GM18498 (cell line): ENCODE measurements around the gene TTYH3.
"Not testable (repeated sequence)": the region's sequence is repeated elsewhere in the genome, so short reads cannot be mapped to it uniquely, and the experiment has no call there.

Experiments
- ATAC-seq: cut with Tn5 transposase; IDR thresholded peaks from one replicate; pipeline ENCODE4 v1.9.1; 2021; ENCODE audit warnings: mild to moderate bottlenecking, moderate library complexity; ENCODE audit not compliant: unreplicated experiment

The TTYH3 gene

GRCh38 chr7:2602406-2603043, 29.3 kb upstream of the TTYH3 start:
- no peak for ATAC-seq

GRCh38 chr7:2603044-2603965, 28.5 kb upstream of the TTYH3 start:
- no peak for ATAC-seq

- no peak for ATAC-seq
These were observed 27.1 kb upstream of the TTYH3 start for GRCh38 chr7:2604608-2605174.

- no peak for ATAC-seq
These were observed 25.9 kb upstream of the TTYH3 start for GRCh38 chr7:2605608-2606538.

GRCh38 chr7:2606539-2606936, 25.2 kb upstream of the TTYH3 start:
- no peak for ATAC-seq

- no peak for ATAC-seq
These were observed 24.5 kb upstream of the TTYH3 start for GRCh38 chr7:2607122-2607922.

GRCh38 chr7:2607923-2608904, 23.6 kb upstream of the TTYH3 start:
- ATAC-seq: no peak

GRCh38 chr7:2608921-2609411, 22.8 kb upstream of the TTYH3 start:
- ATAC-seq: no peak

GRCh38 chr7:2609646-2610045, 22.1 kb upstream of the TTYH3 start:
- ATAC-seq: not testable (repeated sequence)

GRCh38 chr7:2610466-2610865, 21.3 kb upstream of the TTYH3 start:
- no peak for ATAC-seq

GRCh38 chr7:2610898-2611297, 20.9 kb upstream of the TTYH3 start:
- no peak for ATAC-seq

GRCh38 chr7:2611401-2611800, 20.4 kb upstream of the TTYH3 start:
- ATAC-seq: no peak

- ATAC-seq: no peak
These were observed 19.9 kb upstream of the TTYH3 start for GRCh38 chr7:2611922-2612321.

- ATAC-seq: no peak
These were observed 19.2 kb upstream of the TTYH3 start for GRCh38 chr7:2612445-2613097.

- no peak for ATAC-seq
These were observed 18.5 kb upstream of the TTYH3 start for GRCh38 chr7:2613098-2613930.

GRCh38 chr7:2613931-2614600, 17.7 kb upstream of the TTYH3 start:
- no peak for ATAC-seq
